AG09309 (cell line): Measurements from ENCODE around the gene NMRK1.
A peak's percentile ranks its signal among the peaks of the same experiment; 100 is the strongest.

Source experiments
- DNase-seq: peaks from one replicate; pipeline ENCODE4 v3.0.0-alpha.2; 2010; ENCODE audit warnings: low read depth
- H3K4me3 ChIP-seq: 2 replicates; pipeline ENCODE4 v1.5.1; 2011; ENCODE audit warnings: mild to moderate bottlenecking, low read depth, low read length, moderate library complexity; ENCODE audit not compliant: control insufficient read depth
- CTCF ChIP-seq: IDR thresholded peaks from 2 replicates; pipeline ENCODE4 v1.5.1; 2011; ENCODE audit warnings: mild to moderate bottlenecking, low read depth, low read length, inconsistent platforms; ENCODE audit not compliant: insufficient read depth, control insufficient read depth; ENCODE audit errors: missing control alignments

The NMRK1 gene

DNA sequence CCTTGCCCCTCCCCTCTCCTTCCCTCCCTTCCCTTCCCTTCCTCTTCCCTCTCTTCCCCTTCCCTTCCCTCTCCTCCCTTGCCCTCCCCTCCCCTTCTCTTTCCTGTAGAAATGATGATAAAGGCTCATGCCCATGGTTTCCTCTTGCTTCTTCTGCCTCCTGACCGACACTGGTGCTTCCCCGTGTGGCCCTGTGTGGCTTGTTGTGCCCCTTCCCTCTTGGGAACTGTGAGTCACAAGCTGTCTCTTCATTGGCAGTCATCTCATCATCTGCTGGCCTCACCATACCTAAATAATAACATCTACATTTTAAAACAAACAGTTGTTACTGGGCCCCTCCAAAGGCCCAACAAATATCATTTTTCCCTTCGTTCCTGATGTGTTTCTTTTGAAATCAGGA, 48.2 kb downstream of the NMRK1 start:
- DNase-seq = no peak
- no peak overlapping the region for H3K4me3 ChIP-seq
- TF ChIP-seq CTCF = no peak

DNA sequence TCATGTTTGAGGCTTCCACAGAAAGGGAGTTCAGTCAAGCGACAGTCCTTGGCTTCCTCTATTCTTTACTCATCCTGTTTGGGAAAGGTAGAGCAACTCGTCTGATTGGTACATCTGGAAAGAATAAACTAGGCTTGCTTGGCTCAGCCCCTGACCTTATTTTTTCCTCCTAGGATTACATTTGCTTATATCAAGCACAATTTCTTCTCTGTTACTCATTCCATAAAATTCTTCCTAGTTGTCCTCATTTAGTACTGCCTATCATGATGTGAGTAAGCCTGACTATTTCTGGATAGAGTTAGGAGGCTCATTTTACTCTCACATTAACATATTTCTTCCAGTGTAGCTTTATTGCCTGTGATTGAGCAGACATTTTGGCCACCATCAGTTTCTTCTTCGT, 48.9 kb downstream of the NMRK1 start:
- peak; percentile 88 for DNase-seq
- no peak overlapping the region for H3K4me3 ChIP-seq
- no peak for TF ChIP-seq CTCF

- no peak for DNase-seq
- TF ChIP-seq CTCF = no peak
- no peak overlapping the region for H3K4me3 ChIP-seq
Observed at GRCh38 chr9:75036793-75037192, 51.2 kb downstream of the NMRK1 start.

- no peak overlapping the region for H3K4me3 ChIP-seq
- no peak for TF ChIP-seq CTCF
- DNase-seq = no peak
Observed at GRCh38 chr9:75033791-75034473, 54.0 kb downstream of the NMRK1 start.

DNA sequence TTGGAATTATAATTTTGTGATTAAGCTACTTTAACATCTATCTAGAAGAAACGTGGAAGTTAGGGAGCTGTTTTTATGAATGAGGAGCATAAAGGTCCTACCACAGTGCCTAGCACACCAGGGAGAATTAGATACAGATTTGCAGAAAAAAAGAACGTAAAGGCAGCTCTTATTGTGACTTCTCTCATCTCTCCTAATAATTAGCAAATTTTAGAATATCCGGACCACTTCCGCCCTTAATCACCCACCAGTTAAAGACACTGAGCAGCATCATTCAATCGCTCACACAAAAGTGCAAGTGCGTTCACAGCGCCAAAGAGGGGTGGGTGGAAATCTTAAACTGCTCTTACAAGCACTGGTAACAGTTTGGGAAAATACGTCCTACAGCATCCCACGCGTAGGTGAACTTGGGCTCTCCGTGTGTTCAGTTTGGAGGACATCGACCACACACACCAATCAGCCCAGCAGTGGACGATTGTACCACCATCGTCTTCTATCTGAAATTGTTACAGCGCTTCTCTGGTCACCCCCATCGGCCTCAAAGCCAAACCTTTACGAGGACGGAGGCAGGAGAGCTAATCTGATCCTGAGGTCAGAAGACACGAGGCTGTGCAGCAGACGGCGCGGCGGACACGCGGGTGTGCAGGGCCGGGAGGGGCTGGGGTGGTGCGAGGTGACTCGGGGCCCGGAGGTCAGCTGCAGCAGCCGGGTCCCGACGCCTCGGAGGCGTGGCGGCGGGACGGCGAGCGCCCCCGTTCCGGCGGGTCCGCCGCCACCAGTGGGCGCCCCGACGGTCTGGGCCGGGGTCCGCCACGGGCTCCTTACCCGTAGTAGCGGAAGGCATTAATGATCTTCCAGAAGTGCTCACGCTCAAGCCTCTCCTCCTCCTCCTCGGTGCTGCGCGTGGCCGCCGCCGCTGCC, 60.5 kb downstream of the NMRK1 start:
- H3K4me3 ChIP-seq = peak overlapping the region; percentile 48
- DNase-seq = no peak
- TF ChIP-seq CTCF = peak; percentile 14

GRCh38 chr9:75023846-75024245, 64.1 kb downstream of the NMRK1 start:
- H3K4me3 ChIP-seq = no peak overlapping the region
- no peak for TF ChIP-seq CTCF
- DNase-seq = no peak
